ENCODE results near the gene PCGF1. TPM values are rescaled to one million over a fixed set of nuclear protein-coding genes. Genes with fewer than 3 reads are reported as not detected.

PCGF1 gene
- total and polyA plus RNA-seq, 9 of the 15 experiments (the other 6 are each of a cell fraction or from before 2014, with no cell fraction given) = 20.3 to 45.7 (median 29.3) TPM

- TF ChIP-seq ATF6 (CRISPR knock-in tag; IDR thresholded peaks at IDR 0.05) (no peak), ATF3 (IDR thresholded peaks at IDR 0.05) (no peak), ATF3 (CRISPR knock-in tag; conservative IDR thresholded peaks at IDR 0.05) (no peak), HNRNPLL (IDR thresholded peaks at IDR 0.05; ENCODE audit: low read depth, low read length, poor library complexity, severe bottlenecking) (no peak), SP2 (IDR thresholded peaks at IDR 0.05; ENCODE audit: extremely low read depth, low read depth, low read length, poor library complexity, severe bottlenecking) (no peak), PREB (CRISPR knock-in tag; IDR thresholded peaks at IDR 0.05) (no peak), USF2 (CRISPR knock-in tag; IDR thresholded peaks at IDR 0.05) (peak; percentile 36; the same call in 1 of the 2 replicates), MAFG (tag; conservative IDR thresholded peaks at IDR 0.05) (no peak)
These were observed 12.1 kb downstream of the PCGF1 start (continued) for GRCh38 chr2:74495440-74495839.

Measured in K562 (cell line).